SK-N-MC (cell line): ENCODE measurements around the gene BACE2.

Source experiments
- EZH2 ChIP-seq: fragments of 200-600 bp; sonication (generic); IDR thresholded peaks from one replicate; pipeline ENCODE4 v1.6.1; 2017; ENCODE audit warnings: antibody characterized with exemption
- FOXP2 ChIP-seq: optimal IDR thresholded peaks from 2 replicates; pipeline ENCODE3; 2011; ENCODE audit warnings: mild to moderate bottlenecking, moderate library complexity; ENCODE audit not compliant: insufficient read depth; ENCODE audit errors: extremely low read length, control extremely low read depth
- POLR2AphosphoS5 ChIP-seq: IDR thresholded peaks from 2 replicates; pipeline ENCODE4 v1.6.1; 2012; ENCODE audit warnings: mild to moderate bottlenecking, low read depth, low read length, borderline replicate concordance

DNA sequence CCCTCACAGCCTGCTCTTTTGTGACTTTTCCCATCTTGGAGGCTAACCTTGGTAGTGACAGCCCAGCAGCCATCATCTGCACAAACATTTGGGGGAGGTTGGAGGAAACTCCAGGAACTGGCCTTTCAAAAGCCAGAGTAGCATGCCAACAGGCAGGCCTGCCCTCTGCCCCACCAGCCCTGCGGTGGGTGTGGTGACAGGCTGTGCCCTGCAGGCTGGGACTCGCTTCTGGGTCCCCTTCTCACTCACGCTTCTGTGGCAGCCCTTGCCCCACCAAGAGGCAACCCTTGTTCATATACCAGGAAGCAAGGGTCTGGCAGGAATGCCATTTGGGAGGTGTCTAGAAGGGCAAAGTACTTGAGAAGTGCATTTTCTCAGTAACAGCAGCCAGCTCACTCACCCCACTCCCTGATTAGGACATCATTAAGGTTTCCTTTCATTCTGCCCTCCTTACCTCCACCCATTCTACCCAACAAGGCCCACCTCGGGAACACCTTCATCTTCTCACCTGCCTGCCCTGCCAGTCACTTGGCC is 127.8 kb downstream of the BACE2 start:
- TF ChIP-seq EZH2, result no peak
- TF ChIP-seq POLR2AphosphoS5, result no peak
- TF ChIP-seq FOXP2, result no peak
